Kidney (tissue), 14 donors: ENCODE measurements around the gene PLA2G4A. TPM values are rescaled to one million over a fixed set of nuclear protein-coding genes. Genes with fewer than 3 reads are reported as not detected.

Experiments used
- DNase-seq, 5 donors: peaks; one replicate each; pipeline ENCODE4 v3.0.0-alpha.2; 2013 to 2020
- FAIRE-seq: peaks from 2 replicates; lab custom pipeline; 2012; peaks lifted over from hg19 to GRCh38; lab: Jason Lieb, UNC
- H3K27ac ChIP-seq, 2 donors: one replicate each; pipeline ENCODE4 v1.7.0; 2013; ENCODE audit warnings: low read depth in 2 of 2, low read length in 2 of 2, inconsistent platforms in 1 of 2
- H3K27me3 ChIP-seq: one replicate; pipeline ENCODE4 v1.7.1; 2013; ENCODE audit warnings: low read length, inconsistent platforms; ENCODE audit not compliant: control insufficient read depth, insufficient read depth
- H3K36me3 ChIP-seq, 3 donors: one replicate each; pipeline versions ENCODE4 v1.7.0 to v1.7.1; 2013; ENCODE audit warnings: low read length in 3 of 3, control low read depth in 1 of 3, inconsistent platforms in 1 of 3; ENCODE audit not compliant: insufficient read depth in 3 of 3, control insufficient read depth in 2 of 3
- H3K4me1 ChIP-seq, 3 donors: one replicate each; pipeline versions ENCODE4 v1.7.0 to v1.7.1; 2013; ENCODE audit warnings: low read length in 3 of 3, inconsistent platforms in 1 of 3, low read depth in 1 of 3; ENCODE audit not compliant: control insufficient read depth in 2 of 3, insufficient read depth in 2 of 3
- H3K4me3 ChIP-seq, 3 donors: one replicate each; pipeline versions ENCODE4 v1.7.0 to v1.8.1; 2013; ENCODE audit warnings: low read length in 3 of 3, control low read depth in 1 of 3, inconsistent platforms in 1 of 3
- H3K9ac ChIP-seq, 3 donors: one replicate each; pipeline versions ENCODE4 v1.7.0 to v1.7.1; 2013; ENCODE audit warnings: low read length in 3 of 3, control low read depth in 1 of 3, inconsistent platforms in 1 of 3
- H3K9me3 ChIP-seq, 3 donors: one replicate each; pipeline versions ENCODE4 v1.7.0 to v1.7.1; 2013; ENCODE audit warnings: low read length in 3 of 3, control low read depth in 1 of 3, inconsistent platforms in 1 of 3; ENCODE audit not compliant: control insufficient read depth in 2 of 3, insufficient read depth in 1 of 3
- CTCF ChIP-seq: IDR thresholded peaks from 3 replicates; pipeline ENCODE4 v1.5.1; 2012; ENCODE audit warnings: mild to moderate bottlenecking, moderate library complexity, borderline replicate concordance; ENCODE audit not compliant: insufficient read depth; ENCODE audit errors: extremely low read depth
- intact Hi-C: fragments of 100-400 bp; cut with DNase I; formaldehyde crosslinking; loops from one replicate; pipeline ENCODE4 v1.11.1; 2022
- polyA plus RNA-seq: library from polyadenylated mRNA; stranded (reverse); fragments of 350-450 nt; fragmentation: Illumina TruSeq; extraction: RNeasy Lipid Tissue Mini Kit (QIAGEN cat#74804); gene quantifications from one replicate; pipeline ENCODE4 v1.2.3, GENCODE V29; 2014; ENCODE audit warnings: low read depth, low replicate concordance; ENCODE audit not compliant: insufficient read depth
- total RNA-seq: library from RNA; stranded (reverse); fragmentation: NEBNext Ultra II Directional; extraction: Animal tissue kit (Norgen Biotek cat#: 25700); gene quantifications from one replicate; pipeline ENCODE4 v1.2.1, GENCODE V29; 2021
- donor health status: control.
- donor health status: control.
- donor health status: control.
- donor health status: control.
- donor health status: control.
- donor health status: DM: yes; HTN: yes; CAD: no.
- donor health status: Normal renal cell carcinoma (clear cell type).

Gene PLA2G4A
- total and polyA plus RNA-seq, 2 donors from 2014 or later = 3.4 to 8.4 TPM

GRCh38 chr1:186782791-186783190, 46.0 kb upstream of the PLA2G4A start:
- Histone ChIP-seq H3K4me3 (no peak overlapping the region), H3K9ac (no peak overlapping the region), H3K27ac (no peak overlapping the region), H3K4me1 (no peaks in the 10 kb centered on the region), H3K36me3 (no peaks in the 10 kb centered on the region), H3K9me3 (no peaks in the 10 kb centered on the region), H3K27me3 (no peaks in the 10 kb centered on the region)
- intact Hi-C loops = no loop called here
- DNase-seq (no peak), FAIRE-seq (no peak)
- TF ChIP-seq CTCF = no peak

DNA sequence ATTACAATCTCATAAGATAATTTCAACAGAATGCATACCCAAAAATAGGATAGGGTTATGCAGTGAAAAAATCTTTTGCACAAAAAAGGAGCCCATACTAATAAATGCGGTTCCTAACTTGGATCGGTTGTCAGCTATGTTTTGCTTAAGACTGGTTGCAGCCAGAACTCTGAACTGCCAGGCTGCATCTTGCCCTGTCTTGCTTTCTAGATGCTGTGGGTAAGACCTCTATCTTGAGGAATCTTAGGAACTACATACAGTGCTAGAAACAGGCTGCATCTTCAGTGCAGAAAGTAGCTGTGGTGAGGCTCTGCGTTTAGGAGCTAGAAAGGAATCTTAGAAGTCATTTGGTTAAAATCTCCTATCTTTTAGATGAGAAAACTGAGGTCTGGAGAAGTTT, 45.6 kb upstream of the PLA2G4A start:
- intact Hi-C loops = no loop called here
- no peaks in the 10 kb centered on the region for H3K36me3 ChIP-seq
- no peak overlapping the region for H3K27ac ChIP-seq
- no peaks in the 10 kb centered on the region for H3K9me3 ChIP-seq
- no peak overlapping the region for H3K9ac ChIP-seq
- no peak for TF ChIP-seq CTCF
- FAIRE-seq = no peak
- no peak overlapping the region for H3K4me3 ChIP-seq
- no peaks in the 10 kb centered on the region for H3K27me3 ChIP-seq
- DNase-seq = no peak
- no peaks in the 10 kb centered on the region for H3K4me1 ChIP-seq

GRCh38 chr1:186785503-186785902, 43.2 kb upstream of the PLA2G4A start:
- intact Hi-C loops = no loop called here
- H3K27me3 ChIP-seq = no peaks in the 10 kb centered on the region
- FAIRE-seq (no peak), DNase-seq (no peak)
- H3K9me3 ChIP-seq = no peaks in the 10 kb centered on the region
- no peak overlapping the region for H3K27ac ChIP-seq
- H3K36me3 ChIP-seq = no peaks in the 10 kb centered on the region
- no peaks in the 10 kb centered on the region for H3K4me1 ChIP-seq
- no peak for TF ChIP-seq CTCF
- no peak overlapping the region for H3K4me3 ChIP-seq
- no peak overlapping the region for H3K9ac ChIP-seq

DNA sequence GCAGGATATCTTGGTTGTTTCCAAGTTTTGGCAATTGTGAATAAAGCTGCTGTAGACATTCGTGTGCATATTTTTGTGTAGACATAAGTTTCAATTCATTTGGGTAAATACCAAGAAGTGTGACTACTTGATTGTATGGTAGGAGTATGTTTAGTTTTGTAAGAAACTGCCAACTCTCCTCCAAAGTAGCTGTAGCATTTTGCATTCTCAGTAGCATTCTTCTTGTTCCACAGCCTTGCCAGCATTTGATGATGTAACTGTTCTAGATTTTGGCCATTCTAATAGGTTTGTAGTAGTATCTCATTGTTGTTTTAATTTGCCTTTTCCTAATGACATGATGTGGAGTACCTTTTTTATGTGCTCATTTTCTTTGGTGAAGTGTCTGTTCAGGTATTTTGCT, 38.6 kb upstream of the PLA2G4A start:
- Histone ChIP-seq H3K9me3 (no peaks in the 10 kb centered on the region), H3K36me3 (no peaks in the 10 kb centered on the region), H3K27ac (no peak overlapping the region), H3K9ac (no peak overlapping the region), H3K27me3 (no peaks in the 10 kb centered on the region), H3K4me3 (no peak overlapping the region), H3K4me1 (no peaks in the 10 kb centered on the region)
- TF ChIP-seq CTCF = no peak
- no peak for DNase-seq
- FAIRE-seq = no peak
- intact Hi-C loops = no loop called here
